NCI-H510A (cell line): Measurements from ENCODE around the gene MTX1.
A peak's percentile ranks its signal among the peaks of the same experiment; 100 is the strongest.
"Not testable (repeated sequence)": the region's sequence is repeated elsewhere in the genome, so short reads cannot be mapped to it uniquely, and the experiment has no call there.

Experiments used
- DNase-seq: peaks from one replicate; lab custom pipeline; 2025; lab: John Stamatoyannopoulos, UW

The MTX1 gene

DNA sequence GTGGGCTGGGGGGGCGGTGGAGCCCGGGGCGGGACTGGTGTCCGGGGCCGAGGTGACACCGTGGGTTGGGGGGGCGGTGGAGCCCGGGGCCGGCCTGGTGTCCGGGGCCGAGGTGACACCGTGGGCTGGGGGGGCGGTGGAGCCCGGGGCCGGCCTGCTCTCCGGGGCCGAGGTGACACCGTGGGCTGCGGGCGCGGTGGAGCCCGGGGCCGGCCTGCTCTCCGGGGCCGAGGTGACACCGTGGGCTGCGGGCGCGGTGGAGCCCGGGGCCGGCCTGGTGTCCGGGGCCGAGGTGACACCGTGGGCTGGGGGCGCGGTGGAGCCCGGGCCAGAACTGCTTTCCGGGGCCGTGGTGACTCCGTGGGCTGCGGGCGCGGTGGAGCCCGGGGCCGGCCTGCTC, 18.6 kb upstream of the MTX1 start:
- DNase-seq, result not testable (repeated sequence)

GRCh38 chr1:155191904-155192303, 16.6 kb upstream of the MTX1 start:
- DNase-seq, result no peak

- DNase-seq, result peak; percentile 87
Measured at GRCh38 chr1:155192346-155193274, 15.9 kb upstream of the MTX1 start.

- DNase-seq, result peak; percentile 81
Measured at GRCh38 chr1:155193275-155193990, 15.1 kb upstream of the MTX1 start.

DNA sequence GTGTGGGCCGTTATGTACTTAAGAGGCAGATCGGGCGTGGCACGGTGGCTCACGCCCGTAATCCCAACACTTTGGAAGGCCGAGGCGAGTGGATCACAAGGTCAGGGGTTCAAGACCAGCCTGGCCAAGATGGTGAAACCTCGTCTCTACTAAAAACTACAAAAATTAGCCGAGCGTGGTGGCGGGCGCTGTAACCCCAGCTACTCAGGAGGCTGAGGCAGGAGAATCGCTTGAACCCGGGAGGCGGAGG, 14.6 kb upstream of the MTX1 start:
- not testable (repeated sequence) for DNase-seq

- no peak for DNase-seq
Measured at GRCh38 chr1:155195201-155196102, 13.0 kb upstream of the MTX1 start.

DNA sequence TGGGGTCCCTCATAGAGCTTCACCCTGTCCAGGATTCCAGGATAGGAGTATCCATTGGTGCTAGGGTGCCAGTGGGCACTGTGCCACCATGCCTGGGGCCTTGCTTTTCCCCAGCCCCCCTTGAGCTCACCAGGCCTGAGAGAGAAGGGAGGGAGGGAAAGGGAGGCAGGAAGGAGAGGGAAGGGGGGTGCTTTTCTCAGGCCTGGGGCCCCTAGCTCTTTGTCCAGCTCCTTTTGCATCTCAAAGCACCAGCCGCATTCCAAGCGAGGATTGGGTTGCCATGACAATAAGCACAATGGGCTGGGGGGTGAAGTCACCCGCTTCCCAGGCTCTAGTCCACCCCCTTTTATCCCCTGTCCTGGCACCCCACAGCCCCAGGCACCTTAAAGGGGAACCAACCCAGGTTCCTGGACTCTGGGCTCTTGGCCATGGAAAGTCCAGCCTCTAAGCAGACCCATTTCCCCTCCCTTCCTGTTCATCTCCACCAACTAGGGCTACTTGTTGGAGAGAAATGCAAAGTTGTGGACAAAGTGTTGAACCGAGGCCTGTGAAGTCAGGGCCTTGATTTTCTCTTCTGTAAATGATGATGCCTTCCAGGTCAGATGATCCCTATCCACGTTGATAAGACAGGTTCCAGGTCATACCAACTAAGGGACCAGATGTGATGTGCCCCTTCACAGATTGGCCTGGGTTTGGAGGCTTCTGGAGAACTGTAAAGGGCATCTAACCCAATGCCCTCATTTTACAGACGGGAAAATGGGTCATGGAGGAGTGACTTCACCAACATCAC, 12.2 kb upstream of the MTX1 start:
- no peak for DNase-seq

DNA sequence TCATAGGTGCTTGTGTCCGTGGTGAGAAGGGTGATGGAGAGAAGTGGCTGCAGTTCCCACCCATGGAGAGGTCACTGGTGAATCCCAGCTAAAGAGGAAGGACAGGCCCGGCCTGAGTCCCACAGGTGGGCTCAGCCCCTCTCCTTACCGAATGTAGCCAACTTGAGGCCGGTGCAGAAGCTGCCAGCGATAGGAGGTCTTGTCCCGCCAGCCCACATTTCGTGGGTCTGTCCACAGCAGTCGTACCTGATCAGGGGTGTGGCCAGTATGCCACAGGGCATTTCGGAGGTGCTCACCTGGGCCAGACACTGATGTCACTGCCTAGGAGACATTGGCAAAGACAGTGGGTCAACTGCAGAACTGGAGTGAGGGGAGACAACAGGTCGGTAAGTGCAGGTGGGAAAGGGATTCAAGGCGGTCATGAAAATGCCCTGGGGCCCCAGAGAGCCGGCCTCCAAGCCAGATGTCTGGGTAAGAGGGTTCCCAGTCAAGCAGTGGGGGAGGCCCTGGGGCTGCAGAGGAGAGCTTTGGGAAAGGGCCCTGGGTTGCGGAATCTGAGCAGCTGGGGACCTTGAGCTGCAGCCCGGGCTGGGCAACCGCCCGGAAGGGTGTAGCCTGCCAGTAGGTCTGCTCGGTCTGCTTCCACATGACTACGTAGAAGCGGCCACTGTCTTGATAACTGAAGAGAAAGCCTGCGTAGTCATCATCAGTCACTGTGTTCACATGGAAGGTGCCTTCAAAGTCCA, 11.4 kb upstream of the MTX1 start:
- no peak for DNase-seq

DNA sequence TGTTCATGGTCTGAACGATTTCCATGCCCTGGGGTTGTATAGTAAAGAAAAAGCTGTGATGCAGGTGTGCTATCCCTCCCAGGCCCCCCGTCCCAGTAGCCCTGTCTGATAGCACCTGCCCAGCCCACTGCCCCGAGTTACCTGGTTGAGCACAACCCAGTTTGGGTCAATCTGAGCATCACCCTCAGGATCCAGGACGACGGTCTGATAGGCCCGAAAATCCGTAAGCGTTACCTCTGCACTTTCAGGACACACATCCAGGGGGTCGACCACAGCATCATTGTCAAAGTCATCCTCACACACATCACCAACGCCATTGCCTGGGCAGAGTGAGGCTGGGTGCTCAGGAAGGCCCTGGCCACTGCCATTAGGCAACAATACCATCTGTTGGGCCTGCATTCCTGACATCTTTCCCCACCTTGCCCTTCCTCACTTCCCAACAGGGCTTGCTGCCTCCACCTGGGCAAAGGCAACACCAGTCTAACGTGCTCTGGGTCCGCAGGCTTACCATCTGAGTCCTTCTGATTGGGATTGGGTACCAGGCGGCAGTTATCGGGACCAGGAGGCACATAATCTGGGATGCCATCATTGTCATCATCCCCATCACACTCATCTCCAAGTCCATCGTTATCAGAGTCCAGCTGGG, 10.5 kb upstream of the MTX1 start:
- no peak for DNase-seq

- no peak for DNase-seq
Measured at GRCh38 chr1:155198547-155198906, 10.0 kb upstream of the MTX1 start.

- no peak for DNase-seq
Measured at GRCh38 chr1:155199792-155200191, 8.7 kb upstream of the MTX1 start.

GRCh38 chr1:155200920-155201319, 7.6 kb upstream of the MTX1 start:
- DNase-seq, result no peak

DNA sequence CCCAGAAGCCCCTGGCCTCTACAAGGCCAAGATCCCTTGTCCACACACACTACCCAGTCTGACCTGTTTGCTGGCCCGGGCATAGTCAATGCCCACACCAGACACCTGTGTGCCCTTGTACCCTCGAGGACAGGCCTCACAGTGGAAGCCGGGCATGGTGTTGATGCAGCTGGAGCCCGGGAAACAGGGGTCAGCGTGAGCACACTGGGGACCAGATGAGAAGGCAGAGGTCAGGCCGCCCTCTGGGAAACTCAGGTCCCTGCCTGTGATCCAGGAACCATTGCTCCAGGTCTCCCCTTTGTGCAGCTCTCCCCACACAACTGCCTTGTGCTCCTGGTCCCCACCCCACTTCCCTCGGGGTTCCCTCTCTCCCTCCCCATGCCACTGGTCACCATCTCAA, 6.3 kb upstream of the MTX1 start:
- no peak for DNase-seq

- DNase-seq, result no peak
Measured at GRCh38 chr1:155202731-155203515, 5.6 kb upstream of the MTX1 start.

GRCh38 chr1:155205035-155205434, 3.5 kb upstream of the MTX1 start:
- no peak for DNase-seq

DNA sequence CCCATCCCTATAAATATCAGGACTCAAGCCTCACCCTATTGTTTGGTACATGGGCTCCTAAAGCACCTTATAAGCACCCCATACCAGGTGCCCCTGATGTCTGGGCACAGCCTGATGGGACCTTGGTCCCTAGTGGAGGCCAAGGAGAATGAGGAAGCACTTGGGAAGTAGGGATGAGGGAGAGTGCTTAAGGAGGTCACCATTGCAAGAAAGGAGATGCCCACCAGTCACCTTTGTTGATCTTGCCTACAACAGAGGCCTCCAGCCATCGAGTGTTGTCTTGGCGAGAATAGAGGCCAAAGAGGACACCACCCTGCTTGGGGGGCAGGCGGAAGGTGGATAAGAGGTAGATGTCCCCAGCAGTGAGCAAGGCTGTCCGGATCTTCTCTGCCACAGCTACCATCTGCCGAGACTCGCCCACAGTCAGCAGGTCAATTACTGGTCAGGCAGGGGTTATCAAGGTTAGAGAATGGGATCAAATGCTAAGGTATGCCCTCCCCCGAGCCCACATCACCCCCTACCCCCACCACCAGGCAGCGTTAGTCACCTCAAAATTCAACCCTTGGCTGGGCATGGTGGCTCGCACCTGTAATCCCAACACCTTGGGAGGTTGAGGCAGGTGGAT, 2.4 kb upstream of the MTX1 start:
- DNase-seq, result no peak

DNA sequence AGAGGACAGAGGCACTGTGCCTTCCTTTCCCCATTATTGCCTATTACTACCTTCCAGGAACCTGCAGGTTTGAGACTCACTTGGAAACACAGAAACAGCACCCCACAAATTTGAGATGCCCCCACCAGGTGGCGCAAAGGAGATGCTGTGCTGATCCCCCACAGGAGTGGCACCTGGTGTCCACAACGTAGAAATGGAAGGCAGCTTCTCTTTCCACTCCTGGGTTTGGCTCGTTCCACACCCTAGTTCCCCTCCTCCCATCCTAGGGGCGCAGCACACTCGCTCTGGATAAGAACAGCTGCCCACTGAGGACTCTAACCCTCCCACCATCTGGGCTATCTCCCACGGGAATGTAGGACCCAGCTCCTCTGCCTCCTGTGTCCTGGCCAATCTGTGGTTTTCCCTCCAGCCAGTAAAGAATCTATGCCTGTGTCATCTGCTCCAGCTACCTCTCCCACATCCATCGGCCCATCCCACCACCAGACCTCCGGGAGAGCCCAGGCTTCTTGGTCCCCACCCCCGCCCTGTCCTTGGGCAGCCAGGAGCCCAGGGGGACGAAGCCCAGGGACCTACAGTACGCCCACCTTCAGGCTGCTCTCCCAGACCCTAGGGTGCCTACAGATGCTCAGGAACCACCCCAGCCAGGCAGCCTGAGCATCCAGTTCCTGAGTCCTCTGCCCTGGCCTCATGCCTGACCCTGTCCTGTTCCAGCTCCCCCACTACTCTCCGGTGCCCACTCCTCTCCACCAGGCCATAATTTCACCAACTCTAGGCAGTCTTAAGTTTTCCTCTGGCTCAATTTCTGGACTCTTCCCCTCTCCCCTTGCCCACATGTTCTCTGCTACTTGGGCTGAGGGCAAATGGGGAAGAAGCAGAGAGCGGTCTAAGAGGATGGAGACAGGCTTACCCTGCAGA, 1.3 kb upstream of the MTX1 start:
- peak; percentile 58 for DNase-seq
